Measurements from ENCODE around the gene NDUFA3.
A peak's percentile ranks its signal among the peaks of the same experiment; 100 is the strongest.

The NDUFA3 gene

GRCh38 chr19:54137699-54138488 is 35.2 kb downstream of the NDUFA3 start, which contains the start of gene CNOT3:
Gene CNOT3 (plus strand): TSS chr19:54137762. CDS start chr19:54142979, 5,217 bp downstream.
- DNase-seq (ENCODE audit: low read depth): no peak

- DNase-seq (ENCODE audit: low read depth): no peak
These were observed 36.0 kb downstream of the NDUFA3 start for GRCh38 chr19:54138489-54139256.

GRCh38 chr19:54141356-54141755 is 38.7 kb downstream of the NDUFA3 start:
- peak; percentile 55 for DNase-seq (ENCODE audit: low read depth)

- DNase-seq (ENCODE audit: low read depth): no peak
These were observed 39.6 kb downstream of the NDUFA3 start for GRCh38 chr19:54142166-54142780.

DNA sequence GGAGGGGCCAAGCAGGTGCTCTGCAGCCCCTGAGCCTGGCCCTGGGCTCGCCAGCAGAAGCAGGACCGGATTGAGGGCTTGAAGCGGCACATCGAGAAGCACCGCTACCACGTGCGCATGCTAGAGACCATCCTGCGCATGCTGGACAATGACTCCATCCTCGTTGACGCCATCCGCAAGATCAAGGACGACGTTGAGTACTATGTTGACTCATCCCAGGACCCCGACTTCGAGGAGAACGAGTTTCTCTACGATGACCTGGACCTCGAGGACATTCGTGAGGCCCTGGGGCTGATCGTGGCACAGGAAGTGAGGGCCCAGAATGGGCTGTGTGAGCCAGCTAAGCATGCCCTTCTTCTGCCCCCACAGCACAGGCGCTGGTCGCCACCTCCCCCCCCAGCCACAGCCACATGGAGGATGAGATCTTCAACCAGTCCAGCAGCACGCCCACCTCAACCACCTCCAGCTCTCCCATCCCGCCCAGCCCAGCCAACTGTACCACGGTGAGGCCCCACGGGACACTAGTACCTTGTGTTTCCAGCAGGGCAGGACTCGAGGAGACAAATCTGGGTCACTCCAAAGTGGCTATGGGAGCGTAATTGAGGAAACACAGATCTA is 43.0 kb downstream of the NDUFA3 start:
- DNase-seq (ENCODE audit: low read depth): no peak

DNA sequence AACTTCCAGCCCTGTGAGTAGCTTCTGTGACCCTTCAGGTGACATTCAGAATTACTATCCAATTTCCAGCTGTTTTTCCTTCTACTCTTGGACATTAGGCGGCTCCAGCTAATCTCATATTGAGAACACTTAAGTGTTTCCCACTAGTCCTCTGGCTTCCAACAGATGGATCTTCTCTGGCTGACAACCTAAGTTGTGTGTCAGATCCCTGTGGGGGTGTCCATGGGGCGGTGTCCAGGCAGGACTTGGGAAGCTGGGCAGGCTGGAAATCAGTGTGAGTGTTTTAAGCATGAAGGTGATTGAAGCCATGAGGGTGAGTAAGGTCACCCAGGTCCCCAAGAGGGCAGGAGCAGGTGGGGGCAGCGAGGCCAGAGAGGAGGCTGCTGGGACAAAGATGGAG is 45.0 kb downstream of the NDUFA3 start:
- no peak for DNase-seq (ENCODE audit: low read depth)

DNA sequence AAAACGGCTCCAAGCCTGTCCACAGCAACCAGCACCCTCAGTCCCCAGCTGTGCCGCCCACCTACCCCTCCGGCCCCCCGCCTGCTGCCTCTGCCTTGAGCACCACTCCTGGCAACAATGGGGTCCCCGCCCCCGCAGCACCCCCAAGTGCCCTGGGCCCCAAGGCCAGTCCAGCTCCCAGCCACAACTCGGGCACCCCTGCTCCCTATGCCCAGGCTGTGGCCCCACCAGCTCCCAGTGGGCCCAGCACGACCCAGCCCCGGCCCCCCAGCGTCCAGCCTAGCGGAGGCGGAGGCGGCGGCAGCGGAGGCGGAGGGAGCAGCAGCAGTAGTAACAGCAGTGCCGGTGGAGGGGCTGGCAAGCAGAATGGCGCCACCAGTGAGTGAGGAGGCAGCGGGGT is 45.5 kb downstream of the NDUFA3 start:
- no peak for DNase-seq (ENCODE audit: low read depth)

- DNase-seq (ENCODE audit: low read depth): no peak
These were observed 46.6 kb downstream of the NDUFA3 start for GRCh38 chr19:54149021-54149812.

DNA sequence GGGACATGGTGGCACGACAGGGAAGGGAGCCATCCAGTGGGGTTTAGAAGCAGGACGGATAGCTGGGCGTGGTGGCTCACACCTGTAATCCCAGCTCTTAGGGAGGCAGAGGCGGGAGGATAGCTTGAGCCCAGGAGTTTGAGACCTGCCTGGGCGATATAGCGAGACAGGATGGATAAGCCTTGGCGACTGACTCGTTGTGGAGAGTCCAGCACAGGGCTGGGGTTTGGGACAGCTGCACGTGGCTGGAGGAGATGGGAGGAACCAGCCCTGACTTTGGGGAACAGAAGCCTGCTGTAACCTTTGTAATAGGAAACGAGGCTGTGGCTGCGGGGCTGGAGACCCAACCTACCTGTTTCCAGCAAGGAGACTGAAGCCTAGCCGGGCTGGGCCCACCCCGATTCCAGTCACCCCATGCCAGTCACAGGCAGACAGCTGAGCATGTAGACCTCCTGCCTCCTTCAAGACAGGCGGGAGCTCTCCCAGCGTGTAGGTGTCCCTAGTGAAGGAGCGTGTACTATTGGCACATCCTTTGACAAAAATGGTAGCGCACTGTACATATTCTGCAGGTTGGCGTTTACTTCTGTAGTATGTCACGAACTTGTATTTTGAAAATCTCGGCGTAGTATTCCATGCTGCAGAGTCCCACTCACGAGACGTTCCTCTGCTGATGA is 48.8 kb downstream of the NDUFA3 start:
- no peak for DNase-seq (ENCODE audit: low read depth)

- DNase-seq (ENCODE audit: low read depth): no peak
These were observed 49.6 kb downstream of the NDUFA3 start for GRCh38 chr19:54152267-54152666.

DNA sequence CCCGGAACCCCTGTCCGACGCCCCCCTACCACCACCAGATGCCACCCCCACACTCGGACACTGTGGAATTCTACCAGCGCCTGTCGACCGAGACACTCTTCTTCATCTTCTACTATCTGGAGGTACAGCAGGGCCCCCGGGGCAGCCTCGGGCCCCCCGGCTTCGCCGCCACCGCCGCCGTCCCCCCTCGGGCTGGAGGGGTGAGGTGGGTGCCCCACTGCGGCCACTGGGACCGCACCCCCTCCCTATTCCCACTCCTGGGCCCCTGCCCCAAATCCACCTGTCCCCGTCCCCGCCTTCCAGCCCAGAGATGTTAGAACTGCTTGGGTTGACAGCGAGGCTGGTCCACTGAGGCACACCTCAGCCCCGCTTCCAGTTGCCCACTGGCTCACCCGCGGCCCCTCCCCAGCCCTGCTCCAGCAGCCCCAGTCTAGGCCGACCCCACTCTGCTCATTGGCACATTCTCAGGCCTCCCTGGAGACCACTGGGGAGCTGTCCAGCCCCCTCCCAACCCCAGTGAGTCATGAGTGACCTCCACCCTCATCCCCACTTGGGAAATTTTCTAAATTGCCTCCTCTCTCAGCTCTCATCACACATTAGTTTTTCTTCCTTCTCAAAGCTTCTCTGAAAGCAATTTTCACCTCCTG is 50.3 kb downstream of the NDUFA3 start:
- DNase-seq (ENCODE audit: low read depth): no peak

DNA sequence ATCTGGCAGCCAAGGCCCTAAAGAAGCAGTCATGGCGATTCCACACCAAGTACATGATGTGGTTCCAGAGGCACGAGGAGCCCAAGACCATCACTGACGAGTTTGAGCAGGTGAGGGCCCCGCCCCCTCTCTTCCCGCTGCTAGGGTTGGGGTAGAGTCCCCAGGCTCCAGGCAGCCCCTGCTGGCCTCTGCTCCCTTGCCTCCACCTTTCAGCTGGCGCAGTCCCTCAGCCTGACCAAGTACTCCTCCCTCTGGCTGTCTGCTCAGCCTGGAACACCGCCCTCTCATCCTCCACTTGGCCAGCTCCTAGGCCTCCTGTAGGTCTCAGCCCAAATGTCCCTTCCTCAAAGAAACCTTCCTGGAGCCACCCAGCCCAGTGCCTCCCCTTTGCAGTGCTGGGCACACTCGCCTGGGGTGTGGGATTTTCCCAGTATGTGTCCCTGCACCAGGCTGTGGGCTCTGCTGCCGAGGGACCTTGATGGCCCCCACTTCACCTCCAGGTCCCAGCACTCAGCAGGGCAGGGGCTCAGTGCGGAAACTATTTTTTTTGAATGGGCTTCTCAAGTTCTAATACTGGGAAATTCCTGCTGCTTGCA is 51.2 kb downstream of the NDUFA3 start:
- DNase-seq (ENCODE audit: low read depth): no peak

- DNase-seq (ENCODE audit: low read depth): peak; percentile 72
These were observed 52.1 kb downstream of the NDUFA3 start for GRCh38 chr19:54154603-54155345.

DNA sequence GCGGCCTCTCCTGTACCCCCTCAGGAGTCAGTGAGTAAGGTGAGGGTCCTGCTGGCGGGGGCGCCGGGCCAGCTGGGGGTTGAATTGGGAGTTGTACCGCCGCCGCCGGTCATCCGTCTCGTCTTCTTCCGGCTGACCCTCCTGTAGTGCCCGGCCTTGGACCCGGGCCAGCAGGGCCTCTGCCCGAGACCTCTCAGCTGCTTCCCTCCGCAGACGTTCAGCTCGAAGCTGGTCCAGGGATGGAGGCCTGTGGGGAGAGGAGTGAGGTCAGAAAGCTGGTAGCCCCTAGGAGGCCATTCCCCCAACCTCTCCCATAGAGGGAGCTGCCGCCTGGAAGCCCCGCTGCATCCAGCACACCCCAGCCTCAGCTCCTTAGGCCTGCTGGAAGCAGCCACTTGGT is 53.0 kb downstream of the NDUFA3 start:
- DNase-seq (ENCODE audit: low read depth): no peak

DNA sequence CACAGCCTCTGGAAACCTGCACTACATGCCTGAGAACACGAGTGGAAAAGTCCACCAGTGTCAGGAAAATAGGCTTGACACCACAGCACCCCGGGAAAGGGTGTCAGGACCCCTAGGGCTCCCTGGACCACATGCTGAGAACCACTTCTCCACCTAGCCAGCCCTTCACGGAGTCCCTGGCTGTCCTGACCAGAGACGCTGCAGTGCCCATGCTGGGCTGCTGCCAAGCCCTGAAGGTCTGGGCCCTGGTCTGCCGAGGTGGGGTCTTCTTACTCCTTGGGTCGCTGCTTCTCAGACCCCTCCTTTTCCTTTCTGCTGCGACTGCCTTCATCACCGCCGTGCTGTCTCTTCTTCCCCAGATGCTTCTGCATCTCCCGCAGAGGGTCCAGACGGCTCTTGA is 53.8 kb downstream of the NDUFA3 start:
- no peak for DNase-seq (ENCODE audit: low read depth)

DNA sequence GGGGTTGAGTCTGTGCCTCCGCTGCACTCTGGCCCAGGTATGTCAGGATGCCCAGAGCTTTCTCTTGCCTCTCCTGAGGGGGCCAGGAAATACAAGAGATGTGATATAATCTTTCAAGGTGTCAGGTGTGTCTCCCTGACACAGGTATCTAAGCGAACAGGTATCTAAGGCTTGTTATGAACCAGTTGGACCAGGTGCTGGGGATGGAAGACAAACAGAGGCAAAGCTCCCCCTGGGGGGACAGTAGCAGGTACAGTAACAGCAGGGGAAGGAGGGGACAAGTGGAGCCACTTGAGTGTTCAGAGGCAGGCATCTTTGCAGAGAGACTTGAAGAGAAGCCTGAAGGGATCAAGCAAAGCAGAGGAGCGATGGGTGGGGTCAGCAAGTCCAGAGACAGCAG is 54.3 kb downstream of the NDUFA3 start:
- no peak for DNase-seq (ENCODE audit: low read depth)
